ENCODE data around the gene MCRIP2.

DNA sequence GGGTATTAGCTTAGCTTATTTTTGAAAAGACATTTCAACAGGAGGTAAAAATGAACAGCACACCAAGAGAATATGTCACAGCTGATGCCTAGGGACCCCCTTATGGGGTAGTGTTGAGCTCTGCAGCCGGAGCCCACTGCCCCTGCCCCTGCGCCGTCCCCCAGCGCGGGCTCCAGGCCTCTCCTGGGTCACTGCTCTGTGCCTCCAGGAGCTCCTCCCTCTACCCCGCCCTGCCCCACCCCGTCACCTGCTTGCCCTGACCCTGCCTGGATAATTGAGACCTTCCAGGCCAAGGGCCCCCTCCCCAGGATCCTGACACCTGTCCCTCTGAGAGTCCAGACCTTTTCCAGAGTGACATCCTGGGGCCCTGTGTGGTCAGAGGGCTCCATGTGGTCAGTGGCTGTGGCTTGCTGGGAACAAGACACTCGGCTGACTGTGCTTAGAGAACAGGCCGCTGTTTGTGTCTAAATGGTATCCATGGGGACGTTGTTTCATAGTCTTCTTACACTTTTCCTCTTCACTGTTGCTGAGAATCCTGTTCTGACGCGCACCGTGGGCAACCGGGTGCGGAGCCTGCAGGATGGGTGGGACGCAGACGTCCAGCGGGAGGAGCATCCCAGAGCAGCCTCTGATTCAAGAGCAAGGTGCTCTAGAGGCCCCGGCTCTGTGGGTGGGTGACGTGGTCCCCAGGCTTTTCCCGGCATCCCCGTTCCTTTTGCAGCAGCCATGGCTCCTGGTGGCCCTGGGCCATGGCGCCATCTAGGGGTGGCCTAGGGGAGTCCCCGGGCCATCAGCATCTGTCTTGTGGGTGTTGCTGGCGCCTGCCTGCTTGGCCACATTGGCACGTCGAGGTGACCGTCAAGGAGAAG is 30.9 kb upstream of the MCRIP2 start:
- TF ChIP-seq CTCF (IDR thresholded peaks at IDR 0.05) (peak in 2 of 3 experiments; percentile 39 to 45), POLR2A (IDR thresholded peaks at IDR 0.05) (no peak)
